CD14-positive monocyte (primary cell): ENCODE results near the gene SBK1. TPM values are rescaled to one million over a fixed set of nuclear protein-coding genes. Genes with fewer than 3 reads are reported as not detected.
A peak's percentile ranks its signal among the peaks of the same experiment; 100 is the strongest.

Experiments
- DNase-seq, 3 donors: peaks; one replicate each; pipeline ENCODE4 v3.0.0-alpha.2; 2011 to 2022
- H2AFZ ChIP-seq: 2 replicates; pipeline ENCODE4 v1.6.0; 2012; ENCODE audit warnings: mild to moderate bottlenecking, low read depth, low read length, inconsistent platforms; ENCODE audit not compliant: insufficient read depth, poor library complexity, severe bottlenecking
- H3K27ac ChIP-seq, 2 donors: 1 replicate in 1 of 2; 2 replicates in 1 of 2; pipeline ENCODE4 v1.5.1; 2012 to 2013; ENCODE audit warnings: low read length in 2 of 2, control low read depth in 1 of 2, inconsistent platforms in 1 of 2, low read depth in 1 of 2, mild to moderate bottlenecking in 1 of 2
- H3K27me3 ChIP-seq, 2 donors: one replicate each; pipeline versions ENCODE4 v1.6.0 to v1.6.1; 2011 to 2013; ENCODE audit warnings: low read length in 2 of 2; ENCODE audit not compliant: control insufficient read depth in 2 of 2, insufficient read depth in 2 of 2
- H3K36me3 ChIP-seq, 2 donors: replicated peaks in 1 of 2; 1 replicate in 1 of 2; 2 replicates in 1 of 2; pipeline versions ENCODE4 v1.5.1 to v1.6.1; 2012 to 2013; ENCODE audit warnings: low read length in 2 of 2, control low read depth in 1 of 2, inconsistent platforms in 1 of 2, mild to moderate bottlenecking in 1 of 2; ENCODE audit not compliant: insufficient read depth in 2 of 2, control insufficient read depth in 1 of 2
- H3K4me1 ChIP-seq, 2 donors: 1 replicate in 1 of 2; 2 replicates in 1 of 2; pipeline versions ENCODE4 v1.5.1 to v1.6.1; 2012 to 2013; ENCODE audit warnings: low read length in 2 of 2, control low read depth in 1 of 2, inconsistent platforms in 1 of 2, mild to moderate bottlenecking in 1 of 2, moderate library complexity in 1 of 2; ENCODE audit not compliant: insufficient read depth in 2 of 2, control insufficient read depth in 1 of 2
- H3K4me2 ChIP-seq: replicated peaks from 2 replicates; pipeline ENCODE3; 2012; ENCODE audit warnings: low read length, moderate library complexity, mild to moderate bottlenecking; ENCODE audit not compliant: poor library complexity, severe bottlenecking; ENCODE audit errors: extremely low read depth
- H3K4me3 ChIP-seq, 3 experiments: fragments of 200-600 bp in 1 of 3; sonication (generic) in 1 of 3; replicated peaks in 1 of 3; 1 replicate in 2 of 3; 2 replicates in 1 of 3; pipeline ENCODE4 v1.5.1; 2011 to 2013; ENCODE audit warnings: low read length in 3 of 3, mild to moderate bottlenecking in 3 of 3, control low read depth in 2 of 3, low read depth in 2 of 3, inconsistent platforms in 1 of 3, moderate library complexity in 1 of 3
- H3K79me2 ChIP-seq: 2 replicates; pipeline ENCODE4 v1.6.0; 2012; ENCODE audit warnings: mild to moderate bottlenecking, control low read depth, inconsistent platforms, low read length, moderate library complexity; ENCODE audit not compliant: insufficient read depth
- H3K9ac ChIP-seq: 2 replicates; pipeline ENCODE4 v1.6.0; 2017; ENCODE audit warnings: low read length, mild to moderate bottlenecking; ENCODE audit not compliant: insufficient read depth, poor library complexity, severe bottlenecking
- H3K9me3 ChIP-seq, 2 donors: replicated peaks in 1 of 2; 1 replicate in 1 of 2; 2 replicates in 1 of 2; pipeline versions ENCODE4 v1.5.1 to v1.6.1; 2012 to 2013; ENCODE audit warnings: low read length in 2 of 2, control low read depth in 1 of 2; ENCODE audit not compliant: control insufficient read depth in 1 of 2, insufficient read depth in 1 of 2
- H4K20me1 ChIP-seq: 2 replicates; pipeline ENCODE4 v1.6.0; 2012; ENCODE audit warnings: mild to moderate bottlenecking, low read length, control low read depth, moderate library complexity; ENCODE audit not compliant: insufficient read depth
- H3K27ac Mint-ChIP-seq, 7 donors: one replicate each; pipeline ENCODE4 v1.8.0; 2020; ENCODE audit warnings: mild to moderate bottlenecking in 7 of 7, mixed read lengths in 7 of 7, moderate library complexity in 6 of 7, inconsistent platforms in 2 of 7
- H3K27me3 Mint-ChIP-seq, 3 donors: one replicate each; pipeline ENCODE4 v1.8.0; 2021 to 2022; ENCODE audit warnings: low read depth in 3 of 3, mild to moderate bottlenecking in 3 of 3, mixed read lengths in 3 of 3, moderate library complexity in 3 of 3, inconsistent platforms in 1 of 3
- H3K36me3 Mint-ChIP-seq, 2 donors: one replicate each; pipeline ENCODE4 v1.8.0; 2020; ENCODE audit warnings: mixed read lengths in 2 of 2, inconsistent platforms in 1 of 2, mild to moderate bottlenecking in 1 of 2
- H3K4me1 Mint-ChIP-seq: one replicate; pipeline ENCODE4 v1.8.0; 2020; ENCODE audit warnings: mild to moderate bottlenecking, mixed read lengths
- H3K4me3 Mint-ChIP-seq, 2 donors: one replicate each; pipeline ENCODE4 v1.8.0; 2020; ENCODE audit warnings: mild to moderate bottlenecking in 2 of 2, mixed read lengths in 2 of 2, moderate library complexity in 1 of 2
- H3K9me3 Mint-ChIP-seq, 7 donors: one replicate each; pipeline ENCODE4 v1.8.0; 2020 to 2022; ENCODE audit warnings: mixed read lengths in 7 of 7, mild to moderate bottlenecking in 6 of 7, moderate library complexity in 6 of 7, inconsistent platforms in 2 of 7
- CTCF ChIP-seq: fragments of 200-600 bp; IDR thresholded peaks from one replicate; pipeline ENCODE4 v1.8.0; 2022; ENCODE audit warnings: antibody characterized with exemption, mild to moderate bottlenecking
- WGBS: methylation state at CpG from one replicate; pipeline ENCODE4 v1.1.5; 2013; ENCODE audit warnings: missing lambda C conversion rate; ENCODE audit not compliant: insufficient coverage; 5-methylcytosine and 5-hydroxymethylcytosine counted together
- intact Hi-C, 2 donors: fragments of 100-400 bp; cut with micrococcal nuclease; formaldehyde crosslinking; loops; one replicate each; pipeline versions ENCODE4 v1.15.0 to v1.15.1; 2023
- polyA plus RNA-seq, 3 donors: library from polyadenylated mRNA; depleted of rRNA in 1 of 3; unstranded in 2 of 3; stranded (reverse) in 1 of 3; fragments of 300-500 nt in 2 of 3; fragments of >200 nt in 1 of 3; fragmentation: Illumina TruSeq in 2 of 3; gene quantifications; 1 replicate in 2 of 3; 2 replicates in 1 of 3; pipeline ENCODE4 v1.2.3, GENCODE V29; 2012 to 2021

Gene SBK1
- polyA plus RNA-seq, 3 donors, result 0.04 TPM; not detected in 2

GRCh38 chr16:28308794-28309584 is 16.7 kb downstream of the SBK1 start:
- Mint-ChIP-seq H3K36me3 (no peaks in the 10 kb centered on the region), H3K4me3 (no peak overlapping the region), H3K4me1 (peaks cover 6% of the 10 kb centered on the region), H3K27ac (peak overlapping the region in 1 of 7 donors; percentile 3), H3K27me3 (peaks cover 2 to 3% (median 2%) of the 10 kb centered on the region in 3 donors), H3K9me3 (peaks cover 0 to 7% (median 0%) of the 10 kb centered on the region in 7 donors)
- DNase-seq, result no peak
- Histone ChIP-seq H4K20me1 (no peaks in the 10 kb centered on the region), H3K9ac (no peak overlapping the region), H3K9me3 (no peaks in the 10 kb centered on the region), H3K27ac (no peak overlapping the region), H3K4me2 (no peak overlapping the region), H3K4me3 (no peak overlapping the region), H3K79me2 (no peaks in the 10 kb centered on the region), H3K27me3 (no peaks in the 10 kb centered on the region), H2AFZ (no peak overlapping the region), H3K36me3 (no peaks in the 10 kb centered on the region), H3K4me1 (no peaks in the 10 kb centered on the region)
- intact Hi-C loops, result no loop called here
- TF ChIP-seq CTCF, result no peak
- WGBS, result 92% methylated on average over 11 of the region's 14 CpGs

GRCh38 chr16:28309811-28310311 is 17.5 kb downstream of the SBK1 start:
- H3K27me3 Mint-ChIP-seq, result peaks cover 0 to 6% (median 2%) of the 10 kb centered on the region in 3 donors
- DNase-seq, result no peak
- H3K4me2 ChIP-seq, result no peak overlapping the region

More at GRCh38 chr16:28309811-28310311, 17.5 kb downstream of the SBK1 start:
- Histone ChIP-seq H3K9ac (no peak overlapping the region), H3K27ac (no peak overlapping the region), H2AFZ (peak overlapping the region; percentile 37), H3K4me1 (no peaks in the 10 kb centered on the region), H3K9me3 (no peaks in the 10 kb centered on the region), H3K36me3 (no peaks in the 10 kb centered on the region), H3K27me3 (no peaks in the 10 kb centered on the region), H3K4me3 (no peak overlapping the region), H3K79me2 (no peaks in the 10 kb centered on the region), H4K20me1 (no peaks in the 10 kb centered on the region)
- TF ChIP-seq CTCF, result no peak
- Mint-ChIP-seq H3K9me3 (peaks cover 0 to 7% (median 0%) of the 10 kb centered on the region in 7 donors), H3K4me3 (no peak overlapping the region), H3K4me1 (peaks cover 6% of the 10 kb centered on the region), H3K36me3 (no peaks in the 10 kb centered on the region), H3K27ac (no peak overlapping the region)
- WGBS, result 71% methylated on average over 10 of the region's 20 CpGs
- intact Hi-C loops, result no loop called here
